ENCODE data around the gene E2F4. TPM values are rescaled to one million over a fixed set of nuclear protein-coding genes. Genes with fewer than 3 reads are reported as not detected.
A peak's percentile ranks its signal among the peaks of the same experiment; 100 is the strongest.

The E2F4 gene
- total and polyA plus RNA-seq, 8 donors, result 14.8 to 61.3 (median 22.8) TPM

- peaks cover 0 to 20% (median 7%) of the 10 kb centered on the region in 3 donors for H3K36me3 ChIP-seq
- DNase-seq (peak in 2 of 6 donors; percentile 59 to 78), FAIRE-seq (no peak), ATAC-seq (peak in 2 of 4 donors; percentile 25 to 49)
- no peak overlapping the region for H3K27ac ChIP-seq
- peaks cover 0 to 12% (median 3%) of the 10 kb centered on the region in 3 donors for H3K4me1 ChIP-seq
- no peaks in the 10 kb centered on the region for H3K9me3 ChIP-seq
- H3K4me3 ChIP-seq, result no peak overlapping the region
- no peak for TF ChIP-seq CTCF (IDR thresholded peaks at IDR 0.05)
- intact Hi-C loops (cut with DNase I), result no loop called here
- 86 to 90% methylated on average over 43 to 50 of the region's 50 CpGs for WGBS, 2 donors
- no peaks in the 10 kb centered on the region for H3K27me3 ChIP-seq
These were observed 44.8 kb downstream of the E2F4 start for GRCh38 chr16:67236563-67237395.

GRCh38 chr16:67237396-67238277 is 45.7 kb downstream of the E2F4 start:
- Histone ChIP-seq H3K36me3 (peaks cover 0 to 20% (median 6%) of the 10 kb centered on the region in 3 donors), H3K27me3 (no peaks in the 10 kb centered on the region), H3K4me1 (peaks cover 0 to 12% (median 3%) of the 10 kb centered on the region in 3 donors), H3K4me3 (no peak overlapping the region), H3K9me3 (no peaks in the 10 kb centered on the region), H3K27ac (no peak overlapping the region)
- TF ChIP-seq CTCF (IDR thresholded peaks at IDR 0.05), result no peak
- 84 to 85% methylated on average over 16 of the region's 16 CpGs for WGBS, 2 donors
- FAIRE-seq (no peak), DNase-seq (peak in 2 of 6 donors; percentile 13 to 43), ATAC-seq (no peak)
- intact Hi-C loops (cut with DNase I), result no loop called here

- DNase-seq (no peak), FAIRE-seq (no peak), ATAC-seq (no peak)
- intact Hi-C loops (cut with DNase I), result no loop called here
- Histone ChIP-seq H3K9me3 (no peaks in the 10 kb centered on the region), H3K4me1 (peaks cover 0 to 12% (median 3%) of the 10 kb centered on the region in 3 donors), H3K36me3 (peaks cover 0 to 20% (median 6%) of the 10 kb centered on the region in 3 donors), H3K27ac (no peak overlapping the region), H3K4me3 (no peak overlapping the region), H3K27me3 (no peaks in the 10 kb centered on the region)
- 96 to 99% methylated on average over 3 of the region's 3 CpGs for WGBS, 2 donors
- TF ChIP-seq CTCF (IDR thresholded peaks at IDR 0.05), result no peak
These were observed 46.3 kb downstream of the E2F4 start for GRCh38 chr16:67238278-67238575.

- no peak overlapping the region for H3K27ac ChIP-seq
- no peak for TF ChIP-seq CTCF (IDR thresholded peaks at IDR 0.05)
- peaks cover 0 to 14% (median 3%) of the 10 kb centered on the region in 3 donors for H3K4me1 ChIP-seq
- 90 to 92% methylated on average over 9 of the region's 9 CpGs for WGBS, 2 donors
- no peak for ATAC-seq
- no peak overlapping the region for H3K4me3 ChIP-seq
- FAIRE-seq, result no peak
- peaks cover 0 to 20% (median 6%) of the 10 kb centered on the region in 3 donors for H3K36me3 ChIP-seq
- H3K27me3 ChIP-seq, result no peaks in the 10 kb centered on the region
- H3K9me3 ChIP-seq, result no peaks in the 10 kb centered on the region
- DNase-seq, result peak in 1 of 6 donors; percentile 27
- intact Hi-C loops (cut with DNase I), result no loop called here
These were observed 47.0 kb downstream of the E2F4 start for GRCh38 chr16:67238806-67239470.

Data from pancreas (tissue), 10 donors.